Measurements from ENCODE around the gene GUCD1. TPM values are rescaled to one million over a fixed set of nuclear protein-coding genes. Genes with fewer than 3 reads are reported as not detected.

Gene GUCD1
- total RNA-seq, 2 experiments from 2014 or later: 99.7 to 111 TPM

DNA sequence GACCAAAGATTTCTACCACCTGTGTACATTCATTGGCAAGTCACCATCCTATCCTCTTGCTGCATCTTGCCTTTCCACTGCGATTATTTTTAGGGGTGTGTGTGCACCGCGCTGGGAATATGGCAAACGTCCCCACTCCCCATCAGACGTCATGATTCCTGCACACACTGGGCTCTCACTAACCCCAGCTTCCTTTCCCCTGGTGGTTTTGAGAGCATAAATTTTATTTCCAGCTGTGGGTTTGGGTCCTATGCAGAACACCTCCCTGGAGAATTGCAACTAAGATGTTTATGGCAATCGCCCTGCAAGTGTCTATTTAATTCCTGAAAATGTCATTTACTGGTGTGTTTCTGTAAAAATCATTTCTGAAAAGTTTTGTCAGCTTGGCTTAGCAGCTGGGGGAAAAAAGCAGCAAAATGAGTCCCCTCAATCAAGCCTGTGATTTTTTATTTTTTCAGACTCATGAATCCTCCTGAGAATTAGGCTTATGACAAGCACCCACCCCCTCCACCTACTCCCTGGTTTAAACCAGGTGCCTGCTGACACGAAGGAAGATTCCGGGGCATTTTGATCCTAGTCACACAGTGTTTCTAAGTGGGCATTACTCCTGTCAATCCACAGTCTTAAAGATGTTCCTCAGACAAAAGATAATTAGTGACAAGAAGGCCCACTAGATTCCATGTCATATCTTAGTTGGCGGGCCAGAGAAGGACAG is 36.0 kb downstream of the GUCD1 start:
- no peak for DNase-seq
- H3K4me3 Mint-ChIP-seq: no peak overlapping the region
- TF ChIP-seq CTCF (IDR thresholded peaks at IDR 0.05): no peak
- ATAC-seq: no peak
- H3K27ac Mint-ChIP-seq: no peak overlapping the region
- CTCF ChIA-PET: no interaction called here
- intact Hi-C loops (cut with micrococcal nuclease): no loop called here
- no peaks in the 10 kb centered on the region for H3K27me3 Mint-ChIP-seq
- H3K4me1 Mint-ChIP-seq (ENCODE audit: low read depth): peaks cover 4% of the 10 kb centered on the region
- H3K9me3 Mint-ChIP-seq: no peaks in the 10 kb centered on the region
- H3K36me3 Mint-ChIP-seq (ENCODE audit: low read depth): no peaks in the 10 kb centered on the region
- POLR2A ChIA-PET: no interaction called here

DNA sequence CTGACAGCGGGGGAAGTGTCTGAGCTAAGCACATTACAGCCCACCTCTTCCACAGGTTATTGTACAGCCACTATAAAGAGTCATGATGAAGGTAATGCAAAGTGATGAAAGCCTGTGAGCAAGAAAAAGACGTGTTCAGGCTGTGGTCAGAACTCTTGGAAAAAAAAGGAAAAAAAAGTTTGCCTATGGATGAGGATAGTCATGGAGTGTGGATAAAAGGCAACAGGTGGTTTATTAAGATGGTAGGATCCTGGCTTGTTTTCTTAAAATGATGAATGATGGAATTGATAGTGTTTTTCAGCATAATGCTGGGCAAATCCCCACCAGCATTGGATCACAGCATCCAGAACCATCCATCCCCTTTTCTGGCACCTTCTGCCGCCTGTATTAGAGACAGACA is 36.7 kb downstream of the GUCD1 start:
- Mint-ChIP-seq H3K4me3 (no peak overlapping the region), H3K4me1 (ENCODE audit: low read depth) (peaks cover 4% of the 10 kb centered on the region), H3K27me3 (no peaks in the 10 kb centered on the region), H3K27ac (no peak overlapping the region), H3K9me3 (no peaks in the 10 kb centered on the region), H3K36me3 (ENCODE audit: low read depth) (no peaks in the 10 kb centered on the region)
- intact Hi-C loops (cut with micrococcal nuclease): no loop called here
- ChIA-PET CTCF (interaction anchor here (0.7 to 1.5 kb wide), 2 partner anchors 16 to 17 kb away, joined by 3 to 4 read pairs; no protein-coding TSS in a partner anchor), POLR2A (no interaction called here)
- no peak for TF ChIP-seq CTCF (IDR thresholded peaks at IDR 0.05)
- DNase-seq (no peak), ATAC-seq (no peak)

DNA sequence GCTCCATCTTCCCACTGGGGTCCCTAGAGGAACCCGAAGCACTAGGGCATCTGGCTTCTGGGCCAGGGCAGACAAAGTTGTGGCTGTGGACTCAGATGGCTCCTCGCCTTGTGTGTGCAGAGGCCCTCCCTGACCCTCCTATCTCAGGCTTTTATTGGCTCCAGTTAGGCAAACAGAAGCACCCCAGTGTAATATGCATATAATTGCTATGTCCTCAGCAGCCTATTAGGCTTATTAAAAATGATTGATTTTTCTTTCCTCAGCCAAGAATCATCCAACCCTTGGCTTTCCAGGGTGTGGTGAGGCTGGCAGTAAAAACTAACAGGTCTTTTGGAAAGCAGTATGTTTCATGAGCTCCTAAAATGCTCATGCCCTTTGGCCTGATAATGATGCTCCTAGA is 37.5 kb downstream of the GUCD1 start:
- no peak overlapping the region for H3K4me3 Mint-ChIP-seq
- no peaks in the 10 kb centered on the region for H3K9me3 Mint-ChIP-seq
- ATAC-seq (no peak), DNase-seq (no peak)
- ChIA-PET CTCF (interaction anchor here (0.7 to 1.5 kb wide), 2 partner anchors 15 to 18 kb away, joined by 3 to 4 read pairs; no protein-coding TSS in a partner anchor), POLR2A (no interaction called here)
- H3K27ac Mint-ChIP-seq: no peak overlapping the region
- TF ChIP-seq CTCF (IDR thresholded peaks at IDR 0.05): no peak
- intact Hi-C loops (cut with micrococcal nuclease): no loop called here
- H3K27me3 Mint-ChIP-seq: no peaks in the 10 kb centered on the region
- peaks cover 4% of the 10 kb centered on the region for H3K4me1 Mint-ChIP-seq (ENCODE audit: low read depth)
- H3K36me3 Mint-ChIP-seq (ENCODE audit: low read depth): no peaks in the 10 kb centered on the region

DNA sequence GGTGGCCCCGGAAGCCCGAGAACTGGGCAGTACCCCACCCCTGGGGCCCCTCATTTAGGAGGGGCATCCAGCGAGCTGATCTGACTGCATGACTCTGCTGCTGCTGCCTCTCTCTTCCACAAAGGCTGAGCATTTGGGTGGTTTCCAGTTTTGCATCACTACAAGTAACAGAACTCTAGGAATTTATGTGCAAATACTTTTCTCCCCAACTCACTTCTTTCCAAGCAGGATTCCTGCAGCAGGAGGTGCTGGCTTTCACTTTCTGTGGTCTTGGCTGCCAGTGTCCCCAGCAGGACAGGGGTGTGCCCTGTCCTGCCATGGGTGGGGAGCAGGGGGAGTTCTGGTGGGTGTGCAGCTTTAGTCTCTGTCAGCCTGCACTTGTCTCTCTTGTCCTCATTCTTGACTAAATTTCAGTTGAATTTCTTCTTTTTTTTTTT is 38.6 kb downstream of the GUCD1 start:
- no peak for TF ChIP-seq CTCF (IDR thresholded peaks at IDR 0.05)
- Mint-ChIP-seq H3K4me3 (no peak overlapping the region), H3K27ac (no peak overlapping the region), H3K27me3 (no peaks in the 10 kb centered on the region), H3K36me3 (ENCODE audit: low read depth) (no peaks in the 10 kb centered on the region), H3K9me3 (no peaks in the 10 kb centered on the region), H3K4me1 (ENCODE audit: low read depth) (peaks cover 5% of the 10 kb centered on the region)
- no peak for DNase-seq
- intact Hi-C loops (cut with micrococcal nuclease): no loop called here
- CTCF ChIA-PET: no interaction called here
- no peak for ATAC-seq
- POLR2A ChIA-PET: no interaction called here

GRCh38 chr22:24515027-24515338 is 40.0 kb downstream of the GUCD1 start:
- no peak for TF ChIP-seq CTCF (IDR thresholded peaks at IDR 0.05)
- peaks cover 8% of the 10 kb centered on the region for H3K4me1 Mint-ChIP-seq (ENCODE audit: low read depth)
- H3K36me3 Mint-ChIP-seq (ENCODE audit: low read depth): no peaks in the 10 kb centered on the region
- H3K27me3 Mint-ChIP-seq: no peaks in the 10 kb centered on the region
- CTCF ChIA-PET: interaction anchor here (0.7 kb wide), 1 partner anchor 9 kb away, joined by 3 read pairs; no protein-coding TSS in a partner anchor
- H3K9me3 Mint-ChIP-seq: no peaks in the 10 kb centered on the region
- intact Hi-C loops (cut with micrococcal nuclease): no loop called here
- no peak overlapping the region for H3K4me3 Mint-ChIP-seq
- H3K27ac Mint-ChIP-seq: no peak overlapping the region
- POLR2A ChIA-PET: no interaction called here
- DNase-seq (no peak), ATAC-seq (no peak)

All from activated CD8-positive, alpha-beta T cell treated with anti-CD3 and anti-CD28 coated beads for 36 hours (primary cell).